Right lobe of liver (tissue), 4 donors: ENCODE results near the gene TRIM24.

ENCODE experiments used
- POLR2A ChIP-seq: fragments of 450-650 bp; IDR thresholded peaks from one replicate; pipeline ENCODE4 v1.6.1; 2017; ENCODE audit warnings: antibody characterized with exemption, mild to moderate bottlenecking
- TF ChIP-seq, protein P1 (sequence below), 4 donors: fragments of 200-600 bp in 3 of 4; fragments of 450-650 bp in 1 of 4; IDR thresholded peaks; one replicate each; pipeline versions ENCODE4 v1.5.1 to v1.8.0; 2016 to 2022; ENCODE audit warnings: antibody characterized with exemption in 4 of 4, mild to moderate bottlenecking in 2 of 4
- donor health status: DM: no; HTN: no; CAD: no.
- donor health status: DM: no; HTN: no; CAD: no.
- donor health status: DM: no; HTN: yes; CAD: no.

DNA sequence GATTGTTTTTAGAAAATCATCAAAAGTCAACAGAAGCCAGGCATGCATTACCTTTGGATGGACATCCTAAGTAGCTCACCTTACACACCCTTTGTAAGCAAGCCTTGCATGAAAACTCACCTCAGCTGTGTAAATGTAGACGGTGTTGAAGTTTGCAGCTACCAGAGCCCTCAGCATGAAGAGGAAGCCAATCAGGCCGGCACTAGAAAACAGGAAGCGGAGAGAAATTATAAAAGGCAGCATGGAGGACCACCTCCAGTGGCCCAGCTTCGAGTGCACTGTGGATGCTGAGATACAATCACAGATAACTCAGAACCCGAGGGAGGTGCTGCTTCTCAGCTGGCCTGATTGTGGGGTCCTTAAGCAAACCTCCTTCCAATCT lies 165.8 kb downstream of the TRIM24 start:
- TF ChIP-seq, protein P1, sequence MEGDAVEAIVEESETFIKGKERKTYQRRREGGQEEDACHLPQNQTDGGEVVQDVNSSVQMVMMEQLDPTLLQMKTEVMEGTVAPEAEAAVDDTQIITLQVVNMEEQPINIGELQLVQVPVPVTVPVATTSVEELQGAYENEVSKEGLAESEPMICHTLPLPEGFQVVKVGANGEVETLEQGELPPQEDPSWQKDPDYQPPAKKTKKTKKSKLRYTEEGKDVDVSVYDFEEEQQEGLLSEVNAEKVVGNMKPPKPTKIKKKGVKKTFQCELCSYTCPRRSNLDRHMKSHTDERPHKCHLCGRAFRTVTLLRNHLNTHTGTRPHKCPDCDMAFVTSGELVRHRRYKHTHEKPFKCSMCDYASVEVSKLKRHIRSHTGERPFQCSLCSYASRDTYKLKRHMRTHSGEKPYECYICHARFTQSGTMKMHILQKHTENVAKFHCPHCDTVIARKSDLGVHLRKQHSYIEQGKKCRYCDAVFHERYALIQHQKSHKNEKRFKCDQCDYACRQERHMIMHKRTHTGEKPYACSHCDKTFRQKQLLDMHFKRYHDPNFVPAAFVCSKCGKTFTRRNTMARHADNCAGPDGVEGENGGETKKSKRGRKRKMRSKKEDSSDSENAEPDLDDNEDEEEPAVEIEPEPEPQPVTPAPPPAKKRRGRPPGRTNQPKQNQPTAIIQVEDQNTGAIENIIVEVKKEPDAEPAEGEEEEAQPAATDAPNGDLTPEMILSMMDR (IDR thresholded peaks at IDR 0.05), result no peak
- no peak for TF ChIP-seq POLR2A
